HG02852 (cell line): ENCODE results near the gene RUNX1.
"Not testable (repeated sequence)": the region's sequence is repeated elsewhere in the genome, so short reads cannot be mapped to it uniquely, and the experiment has no call there.

Experiments used
- ATAC-seq: cut with Tn5 transposase; IDR thresholded peaks from one replicate; pipeline ENCODE4 v1.9.1; 2021; ENCODE audit warnings: mild to moderate bottlenecking, moderate library complexity; ENCODE audit not compliant: unreplicated experiment

Gene RUNX1

GRCh38 chr21:34951868-34952267 is 97.2 kb downstream of the RUNX1 start:
- not testable (repeated sequence) for ATAC-seq

- ATAC-seq = no peak
Measured at GRCh38 chr21:34950980-34951379, 98.1 kb downstream of the RUNX1 start.

- ATAC-seq = no peak
Measured at GRCh38 chr21:34949499-34949898, 99.6 kb downstream of the RUNX1 start.

GRCh38 chr21:34949030-34949429 is 100.1 kb downstream of the RUNX1 start:
- ATAC-seq = no peak

GRCh38 chr21:34948157-34948556 is 100.9 kb downstream of the RUNX1 start:
- no peak for ATAC-seq

GRCh38 chr21:34946916-34947534 is 102.1 kb downstream of the RUNX1 start:
- ATAC-seq = no peak

GRCh38 chr21:34946385-34946840 is 102.7 kb downstream of the RUNX1 start:
- no peak for ATAC-seq

GRCh38 chr21:34945288-34945687 is 103.8 kb downstream of the RUNX1 start:
- no peak for ATAC-seq

GRCh38 chr21:34944015-34944755 is 104.9 kb downstream of the RUNX1 start:
- no peak for ATAC-seq

GRCh38 chr21:34942911-34943310 is 106.2 kb downstream of the RUNX1 start:
- ATAC-seq = no peak

GRCh38 chr21:34941162-34941561 is 107.9 kb downstream of the RUNX1 start:
- ATAC-seq = no peak

- no peak for ATAC-seq
Measured at GRCh38 chr21:34939673-34940331, 109.3 kb downstream of the RUNX1 start.

GRCh38 chr21:34938089-34938764 is 110.9 kb downstream of the RUNX1 start:
- ATAC-seq = no peak

- no peak for ATAC-seq
Measured at GRCh38 chr21:34936883-34937563, 112.1 kb downstream of the RUNX1 start.

GRCh38 chr21:34936371-34936789 is 112.7 kb downstream of the RUNX1 start:
- no peak for ATAC-seq

- no peak for ATAC-seq
Measured at GRCh38 chr21:34935898-34936297, 113.2 kb downstream of the RUNX1 start.

GRCh38 chr21:34935452-34935851 is 113.7 kb downstream of the RUNX1 start:
- ATAC-seq = no peak

- no peak for ATAC-seq
Measured at GRCh38 chr21:34934350-34934749, 114.8 kb downstream of the RUNX1 start.

- peak; percentile 71 for ATAC-seq
Measured at GRCh38 chr21:34933609-34934335, 115.3 kb downstream of the RUNX1 start.

GRCh38 chr21:34932233-34932632 is 116.9 kb downstream of the RUNX1 start:
- no peak for ATAC-seq
